HG03520 (cell line): ENCODE measurements around the gene CNIH1.
"Not testable (repeated sequence)": the region's sequence is repeated elsewhere in the genome, so short reads cannot be mapped to it uniquely, and the experiment has no call there.

Source experiments
- ATAC-seq: cut with Tn5 transposase; IDR thresholded peaks from one replicate; pipeline ENCODE4 v1.9.1; 2021; ENCODE audit warnings: mild to moderate bottlenecking, moderate library complexity; ENCODE audit not compliant: unreplicated experiment

CNIH1 gene

DNA sequence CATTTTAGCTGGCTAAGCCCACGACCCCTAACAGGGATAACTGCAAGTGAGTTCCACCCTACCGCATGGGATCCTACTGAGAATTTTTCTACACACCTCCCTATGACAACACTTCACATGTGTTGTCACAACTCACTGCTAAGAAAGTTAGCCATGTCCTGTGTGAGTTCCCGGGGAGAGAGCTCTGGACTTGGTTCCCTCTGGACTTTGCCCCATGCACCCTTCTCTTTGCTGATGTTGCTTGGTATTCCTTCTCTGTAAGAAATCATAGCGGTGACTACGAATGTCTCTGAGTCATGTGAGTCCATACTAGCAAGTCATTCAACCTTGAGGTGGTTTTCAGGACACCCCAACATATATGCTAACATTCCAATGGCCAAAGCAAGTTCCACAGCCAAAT, 53.8 kb downstream of the CNIH1 start:
- ATAC-seq, result no peak

DNA sequence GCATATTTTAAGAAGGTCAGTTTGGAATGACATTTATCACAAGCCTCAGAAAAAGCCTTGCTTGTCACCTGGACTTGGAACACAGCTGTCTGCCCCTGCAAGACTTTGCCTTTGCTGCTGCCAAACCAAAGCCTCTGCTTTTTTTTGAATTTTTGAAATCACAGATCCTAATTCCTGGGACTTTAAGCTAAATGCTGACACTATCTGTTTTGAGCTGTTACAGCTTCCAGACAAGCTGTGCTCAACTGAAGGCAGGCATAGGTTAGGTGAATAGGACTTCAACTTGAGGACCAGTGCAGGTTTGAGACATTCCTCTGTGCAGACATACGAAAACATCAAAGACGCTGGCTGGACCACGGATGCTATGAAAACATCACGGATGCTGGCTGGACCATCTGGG, 55.6 kb downstream of the CNIH1 start:
- ATAC-seq, result no peak

DNA sequence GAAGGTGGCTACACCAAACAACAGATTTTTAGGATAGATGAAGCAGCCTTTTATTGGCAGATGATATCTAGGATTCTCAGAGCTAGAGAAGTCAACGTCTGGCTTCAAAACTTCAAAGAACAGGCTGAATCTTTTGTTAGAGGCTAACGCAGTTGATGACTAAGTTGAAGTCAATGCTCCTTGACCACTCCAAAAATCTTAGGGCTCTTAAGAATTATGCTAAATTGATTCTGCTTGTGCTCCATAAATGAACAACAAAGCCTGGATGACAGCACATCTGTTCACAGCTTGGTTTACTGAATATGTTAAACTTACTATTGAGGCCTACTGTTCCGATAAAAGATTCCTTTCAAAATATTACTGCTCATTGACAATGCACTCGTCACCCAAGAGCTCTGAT, 57.3 kb downstream of the CNIH1 start:
- no peak for ATAC-seq

DNA sequence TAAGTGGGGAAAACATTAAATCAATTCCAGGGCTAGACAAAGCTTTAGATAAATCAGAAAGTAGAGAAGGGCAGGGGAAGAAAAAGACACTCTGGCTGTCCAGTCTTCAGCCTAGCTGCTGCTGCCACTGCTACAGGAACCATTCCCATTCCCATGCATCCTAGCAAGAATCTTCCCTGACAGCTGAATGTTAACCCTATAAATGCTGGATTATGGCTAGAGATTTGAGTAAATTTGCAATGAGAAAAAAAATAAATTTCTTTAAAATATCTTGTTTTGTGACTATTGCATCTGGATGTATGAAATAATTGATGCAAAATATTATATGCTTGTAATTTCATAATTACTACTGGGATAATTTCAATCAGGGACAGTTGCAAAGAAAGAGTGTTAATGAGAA, 59.4 kb downstream of the CNIH1 start:
- ATAC-seq, result no peak

DNA sequence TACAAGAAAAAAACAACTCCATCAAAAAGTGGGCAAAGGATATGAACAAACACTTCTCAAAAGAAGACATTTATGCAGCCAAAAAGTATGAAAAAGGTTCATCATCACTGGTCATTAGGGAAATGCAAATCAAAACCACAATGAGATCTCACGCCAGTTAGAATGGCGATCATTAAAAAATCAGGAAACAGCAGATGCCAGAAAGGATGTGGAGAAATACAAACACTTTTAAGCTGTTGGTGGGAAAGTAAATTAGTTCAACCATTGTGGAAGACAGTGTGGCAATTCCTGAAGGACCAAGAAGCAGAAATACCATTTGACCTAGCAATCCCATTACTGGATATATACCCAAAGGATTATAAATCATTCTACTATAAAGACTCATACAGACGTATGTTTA, 60.6 kb downstream of the CNIH1 start:
- not testable (repeated sequence) for ATAC-seq

DNA sequence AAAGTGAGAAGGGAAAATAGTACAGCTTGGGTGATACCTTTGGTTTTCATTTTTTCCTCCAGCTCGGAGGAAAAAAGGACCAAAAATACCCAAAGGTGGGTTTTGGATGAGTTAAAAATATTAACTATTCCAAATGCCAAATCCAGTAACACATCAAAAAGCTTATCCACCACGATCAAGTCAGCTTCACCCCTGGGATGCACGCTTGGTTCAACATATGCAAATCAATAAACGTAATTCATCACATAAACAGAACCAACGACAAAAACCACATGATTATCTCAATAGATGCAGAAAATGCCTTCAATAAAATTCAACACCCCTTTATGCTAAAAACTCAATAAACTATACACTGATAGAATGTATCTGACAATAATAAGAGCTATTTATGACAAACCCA, 62.3 kb downstream of the CNIH1 start:
- not testable (repeated sequence) for ATAC-seq

DNA sequence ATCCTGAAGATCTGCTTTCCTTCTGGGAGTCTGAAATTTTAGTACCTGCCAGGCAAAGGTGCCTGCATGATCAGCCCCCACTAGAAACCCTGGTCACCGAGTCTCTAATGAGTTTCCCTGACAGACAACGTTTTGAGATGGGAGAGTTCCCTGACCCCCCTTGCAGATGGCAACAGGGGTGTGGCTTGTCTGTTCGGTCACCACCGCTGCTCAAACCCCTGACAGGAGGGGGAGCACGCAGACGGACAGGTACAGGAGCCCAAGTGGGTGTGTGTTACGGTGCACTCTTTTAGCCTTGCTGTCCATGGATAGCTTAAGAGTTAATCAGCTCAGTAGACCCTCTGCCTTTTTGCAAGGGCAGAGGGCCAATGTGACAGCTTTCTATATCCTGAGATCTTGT, 63.7 kb downstream of the CNIH1 start:
- ATAC-seq, result no peak

DNA sequence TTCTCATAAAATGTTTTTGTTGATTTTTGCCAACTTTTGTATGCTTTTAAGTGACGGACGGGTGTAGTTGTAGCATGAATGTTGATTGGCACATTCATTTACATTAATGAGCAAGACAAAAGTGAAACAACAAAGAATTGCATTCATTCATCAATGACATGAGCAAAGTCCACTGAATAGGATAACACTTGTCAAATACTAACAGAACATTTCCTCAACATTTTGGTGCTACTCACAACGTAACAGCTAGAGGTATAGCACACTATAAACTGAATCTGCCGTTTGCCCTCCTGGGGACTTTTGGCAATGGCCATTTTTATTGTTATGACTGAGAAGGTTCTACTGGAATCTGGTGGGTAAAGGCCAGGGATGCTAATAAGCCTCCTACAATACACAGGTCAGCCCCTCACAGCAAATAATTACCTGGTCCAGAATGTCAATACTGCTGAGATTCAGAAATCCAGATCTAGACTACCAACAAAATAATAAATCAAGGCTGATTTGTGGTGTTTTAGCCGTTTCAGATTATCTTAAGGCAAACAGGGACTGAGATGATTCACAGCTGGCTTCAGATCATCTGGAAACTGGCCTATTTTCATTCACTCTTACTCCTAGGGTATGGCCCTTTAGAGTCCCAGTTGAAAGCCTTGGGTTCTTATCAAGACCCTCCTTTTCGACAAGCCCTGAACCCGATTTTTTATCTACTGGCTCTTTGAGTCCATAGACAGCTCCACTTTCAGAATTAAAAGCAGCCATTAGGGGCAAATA, 66.9 kb downstream of the CNIH1 start:
- ATAC-seq, result no peak
